ENCODE results near the gene SNRNP200.
"Not testable (repeated sequence)": the region's sequence is repeated elsewhere in the genome, so short reads cannot be mapped to it uniquely, and the experiment has no call there.

Gene SNRNP200

DNA sequence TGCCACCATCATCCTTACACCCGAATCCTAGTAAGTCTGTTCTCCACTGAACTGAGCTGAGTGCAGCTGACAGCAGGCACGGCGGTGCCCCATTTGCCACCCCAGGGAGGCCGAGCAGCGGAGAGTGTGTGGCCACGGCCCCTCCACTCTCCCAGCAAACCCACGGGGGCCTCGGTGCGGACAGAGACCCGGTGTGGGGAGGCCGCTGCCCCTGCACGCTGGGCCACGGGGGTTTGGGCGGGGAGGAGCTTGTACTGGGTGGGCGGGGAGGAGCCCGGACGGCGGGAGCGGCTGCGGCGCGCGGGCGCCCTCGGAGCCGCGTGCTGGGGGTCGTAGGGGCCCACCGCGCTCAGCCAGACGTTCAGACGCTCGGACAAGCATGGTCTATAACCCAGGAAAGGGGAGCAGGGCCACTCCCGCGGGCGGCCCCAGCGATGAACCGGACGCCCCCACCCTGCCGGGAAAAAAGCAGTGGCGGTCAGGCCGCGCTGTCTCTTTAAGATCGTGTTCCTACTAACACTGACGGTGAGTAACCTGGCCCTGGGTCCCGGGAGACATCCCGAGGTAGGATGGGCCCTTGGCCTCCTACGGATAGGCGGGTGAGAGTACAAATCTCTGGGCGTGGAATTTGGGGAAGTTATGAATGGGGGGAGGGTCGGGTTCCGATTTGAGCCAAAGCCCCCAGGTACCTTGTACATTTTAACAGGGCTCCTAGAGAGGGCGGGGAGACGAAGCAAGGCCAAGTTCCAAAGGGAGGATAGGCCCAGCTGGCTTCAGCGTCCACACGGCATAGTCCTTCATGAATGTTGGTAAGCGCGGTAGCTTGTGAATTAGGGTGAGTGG is 19.9 kb upstream of the SNRNP200 start, which contains the start of gene ITPRIPL1:
Gene ITPRIPL1 (plus strand): TSS at position 277 of the 843 bp plus-strand sequence. CDS start 523 bp downstream, at position 800.
- no peak for DNase-seq

DNA sequence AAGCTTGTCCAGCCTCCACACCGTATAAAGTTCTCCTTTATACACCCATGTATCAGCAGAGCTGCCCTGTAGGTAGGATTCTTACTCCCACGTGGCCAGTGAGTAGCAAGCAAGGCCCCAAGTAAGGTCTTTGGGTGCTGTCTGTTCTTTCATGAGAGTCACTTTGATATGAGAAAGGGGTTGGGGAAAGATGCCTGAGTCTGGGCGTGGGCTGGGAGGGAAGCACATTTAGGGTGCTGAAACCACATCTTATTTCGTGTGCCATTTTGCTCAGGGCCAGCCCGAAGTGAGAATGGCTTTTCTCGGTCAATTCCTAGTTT is 19.3 kb upstream of the SNRNP200 start:
- DNase-seq, result no peak

DNA sequence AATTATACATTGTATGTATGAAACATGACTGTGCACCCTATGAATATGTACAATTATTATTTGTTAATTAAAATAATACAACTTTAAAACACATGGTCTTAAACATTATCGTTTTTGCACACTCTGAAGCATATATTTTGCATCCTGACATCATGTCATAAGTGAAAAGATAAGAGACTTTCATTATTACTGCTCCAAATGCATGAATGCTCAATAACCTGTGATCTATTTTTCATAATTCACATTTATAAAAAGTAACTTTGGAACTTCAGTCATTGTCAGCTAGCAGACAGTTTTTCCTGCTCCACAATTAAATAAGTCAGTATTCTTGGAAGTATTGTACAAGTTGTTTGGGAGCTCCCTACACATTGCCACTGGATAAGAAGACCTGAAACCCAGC is 18.5 kb upstream of the SNRNP200 start:
- DNase-seq, result no peak

DNA sequence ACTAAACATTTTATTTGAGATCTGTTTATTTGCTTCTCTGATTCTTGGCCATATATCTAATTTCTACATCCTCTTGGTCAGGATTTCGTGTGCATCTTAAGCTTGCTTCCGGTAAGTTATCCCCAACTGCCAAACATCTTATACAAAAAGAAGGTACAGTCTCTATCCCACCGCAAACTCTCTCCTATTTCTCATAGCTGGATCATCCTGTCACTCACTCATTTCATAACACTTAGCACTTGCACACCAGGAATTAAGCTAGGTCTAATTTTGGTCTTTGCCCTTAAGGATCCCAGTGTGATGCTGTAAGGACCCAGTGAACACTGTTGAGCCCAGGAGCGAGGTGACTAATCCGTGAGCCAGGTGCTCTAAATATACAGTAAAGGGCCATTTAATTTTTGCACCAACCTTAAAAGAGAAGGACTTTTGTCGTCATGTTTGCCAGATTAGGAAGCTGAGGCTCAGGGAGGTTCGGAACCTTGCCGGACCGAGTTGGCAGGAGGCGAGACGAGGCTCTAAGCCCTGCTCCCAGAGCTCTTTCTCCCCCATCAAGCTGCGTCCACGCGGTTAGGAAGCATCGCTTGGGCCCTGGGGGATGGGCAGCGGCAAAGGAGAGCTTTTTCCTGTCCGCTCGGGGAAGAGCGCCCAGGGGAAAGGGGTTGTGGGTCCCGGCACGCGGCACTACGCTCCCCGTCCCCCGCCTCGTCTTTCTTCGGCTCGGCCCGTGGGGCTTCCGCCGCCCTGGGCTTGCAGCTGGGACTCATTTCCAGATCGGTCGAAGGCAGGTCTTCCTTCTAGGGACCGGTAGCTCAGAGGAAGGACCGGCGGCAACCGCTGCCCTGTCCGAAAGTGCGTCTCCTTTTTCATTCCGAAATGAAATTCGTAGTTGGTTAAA is 15.6 kb upstream of the SNRNP200 start:
- DNase-seq, result no peak

DNA sequence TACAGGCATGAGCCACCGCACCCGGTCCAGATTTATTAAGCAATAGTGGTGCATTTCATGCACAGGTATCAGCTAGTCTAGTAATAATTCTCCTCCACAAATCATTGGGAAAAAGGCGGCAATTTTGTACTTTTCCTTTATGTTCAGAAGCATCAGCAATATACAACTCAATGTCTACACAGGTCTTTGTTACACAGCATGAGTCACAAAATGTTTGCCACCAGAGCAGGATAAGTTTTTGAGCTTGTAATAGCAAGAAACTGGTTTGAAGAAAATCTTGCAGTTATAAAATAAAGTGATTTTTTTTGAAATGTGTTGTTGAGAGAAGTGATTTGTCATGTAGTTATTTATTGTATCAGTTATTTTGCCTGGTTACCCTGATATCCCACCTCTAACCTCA is 15.0 kb upstream of the SNRNP200 start:
- DNase-seq, result no peak

DNA sequence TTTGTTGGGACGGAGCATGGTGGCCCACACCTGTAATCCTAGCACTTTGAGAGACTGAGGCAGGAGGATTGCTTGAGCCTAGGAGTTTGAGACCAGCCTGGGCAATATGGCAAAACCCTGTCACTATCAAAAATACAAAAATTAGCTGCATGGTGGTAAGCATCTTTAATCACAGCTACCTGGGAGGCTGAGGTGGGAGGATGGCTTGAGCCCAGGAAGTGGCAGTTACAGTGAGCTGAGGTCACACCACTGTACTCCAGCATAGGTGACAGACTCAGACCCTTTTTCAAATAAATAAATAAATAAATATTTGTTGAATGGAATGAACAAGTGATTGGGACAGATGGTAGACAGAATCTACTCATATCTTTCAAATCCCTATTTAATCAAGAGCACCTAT is 14.1 kb upstream of the SNRNP200 start:
- no peak for DNase-seq

DNA sequence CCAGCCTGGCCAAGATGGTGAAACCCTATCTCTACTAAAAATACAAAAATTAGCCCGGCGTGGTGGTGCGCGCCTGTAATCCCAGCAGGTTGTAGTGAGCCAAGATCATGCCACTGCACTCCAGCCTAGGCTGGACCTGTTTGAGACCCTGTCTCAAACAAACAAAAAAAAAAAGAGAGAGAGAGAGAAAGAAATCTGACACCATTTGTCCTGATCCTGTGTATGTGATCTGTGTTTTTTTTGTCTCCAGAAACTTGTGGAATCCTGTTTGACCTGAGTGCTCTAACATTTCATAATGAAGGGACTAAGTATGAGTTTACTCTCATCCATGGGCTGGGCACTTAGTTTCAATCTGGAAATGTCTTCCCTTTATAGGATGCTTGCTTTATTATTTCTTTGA is 13.4 kb upstream of the SNRNP200 start:
- DNase-seq, result no peak

DNA sequence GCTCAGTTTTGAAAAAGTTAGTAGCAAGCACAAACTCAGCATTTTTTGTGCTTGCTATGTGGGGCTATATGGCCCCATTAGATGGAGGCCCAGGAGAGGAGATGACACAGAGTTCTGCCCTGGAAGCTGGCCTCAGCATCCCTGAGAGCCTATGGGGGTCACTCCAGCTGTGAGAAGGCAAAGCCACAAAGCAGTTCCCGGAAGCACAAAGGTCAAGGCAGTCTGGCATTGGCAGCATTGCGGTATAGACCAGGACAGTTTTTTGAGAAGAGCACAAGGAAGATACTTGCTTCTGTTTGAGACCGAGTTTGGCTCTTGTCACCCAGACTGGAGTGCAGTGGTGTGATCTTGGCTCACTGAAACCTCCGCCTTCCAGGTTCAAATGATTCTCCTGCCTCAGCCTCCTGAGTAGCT is 12.2 kb upstream of the SNRNP200 start:
- no peak for DNase-seq

DNA sequence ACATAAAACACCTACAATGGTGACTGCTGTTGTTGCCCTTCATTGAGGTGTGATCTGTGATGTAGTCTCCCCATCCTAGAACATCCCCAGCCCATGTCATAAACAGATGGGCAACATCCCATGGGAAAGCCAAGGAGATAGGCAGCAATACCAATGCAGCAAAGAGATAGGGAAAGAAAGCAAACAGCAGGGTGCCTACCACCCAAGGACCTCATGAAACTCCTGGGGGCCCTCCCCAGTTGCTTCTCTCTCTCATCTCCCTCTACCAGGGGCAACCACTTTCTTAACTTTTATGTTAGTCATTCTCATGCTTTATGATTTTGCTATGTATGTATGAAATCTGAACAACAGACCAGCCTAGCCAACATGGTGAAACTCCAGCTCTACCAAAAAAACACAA is 11.7 kb upstream of the SNRNP200 start:
- no peak for DNase-seq

DNA sequence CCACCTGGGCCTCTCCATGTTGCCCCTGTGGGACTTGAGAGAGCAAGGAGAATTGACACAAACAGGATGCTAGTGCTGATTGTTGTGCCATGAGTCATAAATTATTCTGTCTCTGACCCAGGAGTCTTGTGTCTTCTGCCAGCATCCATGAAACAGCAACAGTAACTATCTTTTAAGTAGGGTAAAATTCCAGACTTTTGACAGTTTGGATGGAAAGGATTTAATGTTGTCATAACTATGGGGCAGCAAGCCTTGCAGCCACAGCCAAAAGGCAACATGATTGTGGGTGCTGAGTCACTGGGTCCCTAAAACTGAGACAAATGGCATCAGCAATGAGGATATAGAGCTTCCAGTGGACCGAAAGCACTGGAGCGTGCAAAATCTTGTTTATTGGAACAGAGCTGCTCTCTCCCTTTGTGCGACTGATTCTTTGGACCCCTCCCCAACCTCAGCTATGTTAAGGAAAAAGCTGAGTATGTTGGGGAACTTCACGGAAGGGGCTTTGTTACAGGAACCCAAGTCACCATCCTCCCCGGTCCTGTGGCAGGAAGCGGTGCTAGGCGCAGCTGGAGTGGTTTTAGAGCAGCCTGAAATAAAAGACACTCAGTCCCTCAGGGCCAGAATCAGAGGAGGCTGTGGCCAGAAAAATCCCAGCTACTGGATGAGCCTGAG is 10.2 kb upstream of the SNRNP200 start:
- no peak for DNase-seq

DNA sequence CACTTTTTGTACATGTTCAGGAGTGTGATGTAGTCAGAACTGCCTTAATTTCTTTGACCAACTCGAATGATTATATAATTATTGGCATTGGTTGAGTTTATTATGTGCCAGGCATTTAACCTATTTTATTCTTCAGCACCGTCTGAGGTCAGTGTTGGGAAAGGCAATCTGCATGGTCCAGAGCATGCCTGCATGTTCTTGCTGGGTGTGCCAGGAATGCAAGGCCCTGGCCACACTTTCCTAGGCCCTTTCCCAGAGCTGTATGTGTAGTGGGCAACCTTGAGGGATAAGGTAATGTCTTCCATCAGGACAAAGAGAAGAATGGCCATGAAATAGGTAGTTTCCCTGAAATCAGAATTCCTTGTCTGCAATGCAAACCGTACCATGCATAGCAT is 9.7 kb upstream of the SNRNP200 start:
- no peak for DNase-seq

DNA sequence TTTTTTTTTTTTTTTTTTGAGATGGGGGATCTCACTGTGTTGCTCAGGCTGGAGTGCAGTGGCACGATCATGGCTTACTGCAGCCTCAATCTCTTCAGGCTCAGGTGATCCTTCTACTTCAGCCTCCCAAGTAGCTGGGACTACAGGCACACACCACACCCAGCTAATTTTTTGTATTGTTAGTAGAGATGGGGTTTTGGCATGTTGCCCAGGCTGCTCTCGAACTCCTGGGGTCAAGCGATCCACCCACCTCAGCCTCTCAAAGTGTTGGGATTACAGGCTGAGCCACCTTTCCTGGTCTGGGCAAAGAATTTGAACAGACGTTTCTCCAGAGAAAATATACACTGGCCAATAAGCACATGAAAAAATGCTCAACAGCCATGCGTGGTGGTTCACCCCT is 2.9 kb upstream of the SNRNP200 start:
- no peak for DNase-seq

DNA sequence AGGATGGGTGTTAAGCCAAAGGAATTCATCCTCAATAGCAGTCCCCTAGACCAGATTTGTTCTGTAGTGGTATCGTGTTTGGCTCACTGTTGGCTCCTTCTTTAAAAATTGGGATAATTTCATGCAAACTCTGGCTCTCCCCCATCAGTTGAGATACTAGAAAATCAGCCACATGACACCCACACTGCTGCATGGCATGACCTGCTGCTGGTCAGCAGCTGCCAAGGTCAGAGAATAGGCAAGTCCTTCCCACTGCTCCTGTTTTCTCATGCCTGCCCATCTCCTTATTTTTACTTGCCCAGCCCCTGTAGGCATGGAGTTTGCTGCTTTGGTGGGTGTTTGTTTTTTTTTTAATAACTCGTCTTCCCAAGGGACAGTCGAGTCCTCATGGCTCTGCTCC is 1.0 kb upstream of the SNRNP200 start:
- DNase-seq, result no peak

DNA sequence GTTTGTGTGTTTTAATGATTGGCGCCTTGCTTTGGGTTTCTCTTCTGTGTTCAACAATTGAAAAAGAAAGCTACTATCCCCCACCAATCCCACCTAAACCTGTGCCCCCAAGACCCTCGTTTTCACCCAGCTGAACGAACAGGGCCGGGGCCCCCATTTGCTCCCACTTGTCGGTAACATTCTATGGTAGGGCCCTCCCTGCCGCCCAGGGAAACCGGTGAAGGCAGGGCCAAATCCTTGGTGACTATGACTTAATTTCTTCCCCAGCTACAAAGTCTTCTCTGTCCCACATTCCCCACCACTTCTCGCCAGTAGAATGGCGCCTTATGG is 598 bp upstream of the SNRNP200 start:
- DNase-seq, result no peak

DNA sequence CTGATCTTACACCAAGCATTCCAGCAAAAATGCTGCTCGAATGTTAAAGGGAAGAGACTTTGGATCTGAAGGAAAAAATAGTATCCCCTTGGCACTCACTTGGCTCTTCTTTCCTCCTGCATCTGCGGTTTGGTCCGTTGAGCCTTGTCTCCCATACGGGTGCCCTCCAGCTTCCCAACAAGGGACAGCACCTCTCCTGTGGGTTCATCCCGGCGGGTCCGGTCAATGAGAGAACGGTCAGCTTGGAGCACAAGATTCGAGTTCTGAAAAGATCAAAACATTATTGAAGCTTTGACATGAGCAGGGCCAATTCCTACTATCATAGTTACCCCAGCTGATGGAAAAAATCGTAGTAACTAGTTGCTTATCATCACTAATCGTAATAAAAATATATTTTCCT is 740 bp downstream of the SNRNP200 start:
- no peak for DNase-seq

DNA sequence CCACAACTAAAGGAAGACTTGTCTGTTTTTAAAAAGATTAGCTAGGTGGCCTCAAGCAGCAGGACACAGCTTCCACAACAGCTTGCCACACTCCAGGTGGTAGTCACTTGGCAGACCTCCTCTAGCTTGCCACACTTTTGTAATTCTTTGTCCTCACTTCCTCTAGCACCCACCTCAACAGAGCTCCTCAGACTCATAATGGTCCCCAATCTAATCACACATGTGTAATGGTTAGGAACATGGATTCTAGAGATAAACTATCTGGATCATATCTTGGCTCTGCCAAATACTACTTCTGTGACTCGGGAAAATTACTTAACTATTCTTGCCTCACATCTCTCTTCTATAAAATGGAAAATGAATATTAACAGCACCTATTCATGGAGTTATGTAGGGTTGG is 3.5 kb downstream of the SNRNP200 start:
- no peak for DNase-seq

DNA sequence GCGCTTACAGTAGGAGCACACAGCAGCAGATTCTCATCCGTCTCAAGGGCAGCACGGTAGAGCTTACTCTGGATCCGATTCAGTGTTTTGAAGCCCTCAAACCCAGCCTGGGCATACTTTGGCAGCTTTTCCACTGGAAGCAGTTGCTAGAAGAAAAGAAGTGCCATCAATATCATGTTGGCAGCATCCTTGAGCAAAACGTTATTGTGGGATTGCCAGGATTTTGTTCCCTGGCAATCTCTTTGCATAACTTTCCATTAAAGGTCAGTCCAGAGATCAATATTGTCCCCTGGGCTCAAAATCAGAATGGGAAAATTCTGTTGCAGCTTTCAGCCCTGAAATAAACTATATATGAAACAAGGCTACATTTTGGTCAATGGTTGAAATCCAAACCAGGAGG is 8.4 kb downstream of the SNRNP200 start:
- DNase-seq, result no peak

DNA sequence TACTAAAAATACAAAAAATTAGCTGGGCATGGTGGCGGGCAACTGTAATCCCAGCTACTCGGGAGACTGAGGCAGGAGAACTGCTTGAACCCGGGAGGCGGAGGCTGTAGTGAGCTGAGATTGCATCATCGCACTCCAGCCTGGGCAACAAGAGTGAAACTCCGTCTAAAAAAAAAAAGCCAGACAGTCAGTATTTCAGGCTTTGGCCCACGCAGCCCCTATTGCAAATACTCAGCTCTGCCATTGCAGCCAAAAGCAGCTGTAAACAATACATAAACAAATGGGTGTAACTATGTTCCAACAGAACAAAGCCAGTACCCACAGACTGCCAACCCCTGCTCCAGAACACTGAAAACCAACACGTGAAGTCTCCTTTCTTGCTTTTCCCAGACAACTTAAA is 11.1 kb downstream of the SNRNP200 start:
- not testable (repeated sequence) for DNase-seq

DNA sequence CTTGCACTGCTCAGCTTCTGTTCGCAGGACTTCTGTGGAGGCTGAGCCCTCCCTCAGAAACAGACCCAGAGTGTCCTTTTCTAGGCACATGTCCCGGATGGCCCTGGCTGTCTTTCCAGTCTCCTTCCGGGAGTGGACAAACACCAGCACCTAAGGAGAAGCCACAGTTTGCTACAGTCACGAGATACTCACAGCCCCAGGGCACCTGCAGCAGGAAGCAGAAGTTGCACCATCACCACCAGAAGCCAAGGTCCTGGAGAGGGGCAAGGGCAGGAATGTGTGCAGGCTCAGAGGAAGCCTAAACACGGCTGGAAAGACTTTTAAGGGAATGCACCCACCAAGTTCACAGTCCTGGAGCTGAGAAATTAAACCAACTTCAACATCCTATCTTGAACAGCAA is 13.6 kb downstream of the SNRNP200 start:
- no peak for DNase-seq

DNA sequence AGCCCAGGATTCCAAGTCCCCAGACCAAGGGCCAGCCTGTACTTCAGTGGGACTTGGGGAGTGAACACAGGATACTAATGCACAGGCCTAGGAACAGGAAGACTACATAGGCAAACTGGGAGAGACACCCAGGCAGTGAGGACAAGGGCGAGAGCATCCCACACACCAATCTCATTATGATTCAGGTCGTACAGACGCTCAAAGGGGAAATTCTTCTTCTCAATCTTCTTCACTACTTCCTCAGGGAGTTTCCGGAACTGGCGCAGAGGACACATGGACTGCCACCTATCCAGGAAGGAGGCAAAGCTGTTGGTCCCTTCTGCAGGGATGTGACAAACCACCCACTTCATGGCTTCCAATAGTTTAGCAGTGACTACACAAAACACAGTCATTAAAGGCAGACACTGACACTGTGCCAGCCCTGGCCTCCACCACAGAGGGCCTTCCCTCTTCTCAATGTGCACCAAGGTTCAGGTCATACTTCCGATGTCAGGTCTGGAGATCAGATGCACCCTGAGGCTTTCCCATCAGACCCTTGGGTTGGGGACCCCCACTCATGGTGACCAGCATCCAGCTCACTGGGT is 18.0 kb downstream of the SNRNP200 start:
- no peak for DNase-seq

DNA sequence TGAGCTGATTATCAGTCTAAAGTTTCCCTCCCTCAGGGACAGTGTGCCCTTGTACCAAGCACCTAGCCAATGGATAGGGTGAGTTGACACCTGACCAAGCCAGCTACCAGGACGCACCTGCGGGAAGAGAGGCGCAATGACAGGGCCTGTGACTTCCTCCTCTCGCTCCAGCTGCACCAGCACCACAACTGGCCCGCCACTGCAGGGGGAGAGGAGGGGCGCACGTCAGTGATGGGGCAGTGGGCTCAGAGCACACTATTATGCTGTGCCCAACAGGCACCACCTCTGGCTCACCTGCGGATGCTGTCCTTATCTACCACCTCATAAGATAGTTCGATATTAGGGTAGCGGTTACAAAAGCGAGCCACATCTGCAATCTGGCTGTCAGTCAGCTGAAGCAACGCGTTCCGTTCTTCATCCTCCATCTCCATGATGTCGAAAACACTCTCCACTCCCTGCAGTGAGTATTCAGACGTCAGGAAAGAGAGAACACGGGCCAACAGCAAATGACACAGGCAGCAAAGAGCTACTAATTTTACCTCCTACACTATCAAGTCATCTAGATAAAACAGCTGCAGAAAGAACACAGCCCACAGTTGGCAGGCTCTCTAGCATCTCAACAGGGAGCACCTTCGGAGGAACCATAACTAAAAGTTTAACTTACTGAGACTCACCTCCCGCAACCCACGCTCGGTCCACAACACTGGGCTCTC is 28.4 kb downstream of the SNRNP200 start:
- DNase-seq, result no peak

DNA sequence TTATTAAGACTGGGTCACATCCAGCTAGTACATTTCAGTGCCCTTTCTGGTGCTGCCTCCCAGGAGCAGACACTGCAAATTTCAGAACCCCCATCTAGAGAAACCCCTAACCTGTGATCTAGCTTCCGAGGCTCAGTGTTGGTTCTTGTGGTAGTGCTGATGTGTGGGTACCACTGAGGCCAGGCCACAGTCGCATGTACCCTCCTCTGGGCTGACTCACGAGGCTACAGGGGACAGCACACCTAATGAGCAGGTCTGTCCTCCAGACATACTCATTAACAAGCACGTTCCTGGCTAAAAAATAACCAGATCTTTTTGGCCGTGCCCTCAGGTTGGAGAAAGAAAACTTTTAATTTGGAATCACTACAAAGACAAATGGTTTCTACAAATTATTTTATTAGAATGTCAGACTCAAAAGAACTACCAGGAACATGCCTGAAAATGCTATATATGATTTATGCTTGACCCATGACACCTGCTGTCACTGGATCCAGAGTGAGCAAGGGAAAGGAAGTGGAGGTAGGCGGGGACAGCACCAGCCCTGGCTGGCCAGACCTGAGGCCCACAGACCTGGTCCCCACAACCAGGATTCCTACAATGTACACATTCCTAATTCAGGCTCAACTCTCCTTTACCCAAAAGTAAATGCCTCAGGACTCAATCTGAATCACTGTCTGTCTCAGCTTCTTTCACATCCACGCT is 30.8 kb downstream of the SNRNP200 start:
- DNase-seq, result no peak

All from central memory CD4-positive, alpha-beta T cell (primary cell).